ENCODE results near the gene FSTL4. TPM values are rescaled to one million over a fixed set of nuclear protein-coding genes. Genes with fewer than 3 reads are reported as not detected.

Gene FSTL4
- total RNA-seq, 2 experiments from 2014 or later, result not detected

- Histone ChIP-seq H3K9me2 (ENCODE audit: insufficient read depth, low read length) (no peaks in the 10 kb centered on the region), H2AFZ (ENCODE audit: low read length) (no peak overlapping the region), H3K9me3 (ENCODE audit: low read length) (peaks cover 4% of the 10 kb centered on the region), H4K20me1 (ENCODE audit: insufficient read depth, low read length) (no peaks in the 10 kb centered on the region), H3K4me1 (ENCODE audit: insufficient read depth, low read length, poor library complexity, severe bottlenecking) (no peaks in the 10 kb centered on the region), H3K36me3 (ENCODE audit: insufficient read depth, low read length) (no peaks in the 10 kb centered on the region), H3K27ac (ENCODE audit: low read depth, low read length, poor library complexity, severe bottlenecking) (no peak overlapping the region), H3K4me2 (ENCODE audit: low read length) (no peak overlapping the region), H3K79me2 (ENCODE audit: insufficient read depth, low read depth, low read length) (no peaks in the 10 kb centered on the region), H3K4me3 (ENCODE audit: low read depth, low read length, poor library complexity, severe bottlenecking) (no peak overlapping the region)
- BruUV-seq (replicated peaks), result no TSS peak
- CTCF ChIA-PET (ENCODE audit: unreplicated experiment), result no interaction called here
- POLR2A ChIA-PET, result no interaction called here
- intact Hi-C loops (cut with micrococcal nuclease; ENCODE audit: unreplicated experiment), result no loop called here
- TF ChIP-seq EZH2phosphoT487 (IDR thresholded peaks at IDR 0.05; ENCODE audit: borderline replicate concordance, low read depth, low read length), result no peak
- TF ChIP-seq, protein P1, sequence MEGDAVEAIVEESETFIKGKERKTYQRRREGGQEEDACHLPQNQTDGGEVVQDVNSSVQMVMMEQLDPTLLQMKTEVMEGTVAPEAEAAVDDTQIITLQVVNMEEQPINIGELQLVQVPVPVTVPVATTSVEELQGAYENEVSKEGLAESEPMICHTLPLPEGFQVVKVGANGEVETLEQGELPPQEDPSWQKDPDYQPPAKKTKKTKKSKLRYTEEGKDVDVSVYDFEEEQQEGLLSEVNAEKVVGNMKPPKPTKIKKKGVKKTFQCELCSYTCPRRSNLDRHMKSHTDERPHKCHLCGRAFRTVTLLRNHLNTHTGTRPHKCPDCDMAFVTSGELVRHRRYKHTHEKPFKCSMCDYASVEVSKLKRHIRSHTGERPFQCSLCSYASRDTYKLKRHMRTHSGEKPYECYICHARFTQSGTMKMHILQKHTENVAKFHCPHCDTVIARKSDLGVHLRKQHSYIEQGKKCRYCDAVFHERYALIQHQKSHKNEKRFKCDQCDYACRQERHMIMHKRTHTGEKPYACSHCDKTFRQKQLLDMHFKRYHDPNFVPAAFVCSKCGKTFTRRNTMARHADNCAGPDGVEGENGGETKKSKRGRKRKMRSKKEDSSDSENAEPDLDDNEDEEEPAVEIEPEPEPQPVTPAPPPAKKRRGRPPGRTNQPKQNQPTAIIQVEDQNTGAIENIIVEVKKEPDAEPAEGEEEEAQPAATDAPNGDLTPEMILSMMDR (conservative IDR thresholded peaks at IDR 0.05; ENCODE audit: low read length), result no peak
- DNase-seq (ENCODE audit: low spot score), result no peak
Observed at GRCh38 chr5:133382661-133383579, 229.4 kb downstream of the FSTL4 start.

GRCh38 chr5:133381571-133382365, 230.6 kb downstream of the FSTL4 start:
- no peaks in the 10 kb centered on the region for H3K36me3 ChIP-seq (ENCODE audit: insufficient read depth, low read length)
- H2AFZ ChIP-seq (ENCODE audit: low read length), result no peak overlapping the region
- H3K79me2 ChIP-seq (ENCODE audit: insufficient read depth, low read depth, low read length), result no peaks in the 10 kb centered on the region
- intact Hi-C loops (cut with micrococcal nuclease; ENCODE audit: unreplicated experiment), result no loop called here
- peaks cover 16% of the 10 kb centered on the region for H3K9me3 ChIP-seq (ENCODE audit: low read length)
- DNase-seq (ENCODE audit: low spot score), result no peak
- no peak for TF ChIP-seq EZH2phosphoT487 (IDR thresholded peaks at IDR 0.05; ENCODE audit: borderline replicate concordance, low read depth, low read length)
- TF ChIP-seq, protein P1 (conservative IDR thresholded peaks at IDR 0.05; ENCODE audit: low read length), result no peak
- no TSS peak for BruUV-seq (replicated peaks)
- H3K9me2 ChIP-seq (ENCODE audit: insufficient read depth, low read length), result no peaks in the 10 kb centered on the region
- H3K27ac ChIP-seq (ENCODE audit: low read depth, low read length, poor library complexity, severe bottlenecking), result no peak overlapping the region
- ChIA-PET CTCF (ENCODE audit: unreplicated experiment) (no interaction called here), POLR2A (no interaction called here)
- H3K4me1 ChIP-seq (ENCODE audit: insufficient read depth, low read length, poor library complexity, severe bottlenecking), result no peaks in the 10 kb centered on the region
- no peaks in the 10 kb centered on the region for H4K20me1 ChIP-seq (ENCODE audit: insufficient read depth, low read length)
- H3K4me3 ChIP-seq (ENCODE audit: low read depth, low read length, poor library complexity, severe bottlenecking), result no peak overlapping the region
- H3K4me2 ChIP-seq (ENCODE audit: low read length), result no peak overlapping the region
